Lung (tissue), 12 donors: Measurements from ENCODE around the gene PARD3B. TPM values are rescaled to one million over a fixed set of nuclear protein-coding genes. Genes with fewer than 3 reads are reported as not detected.
A peak's percentile ranks its signal among the peaks of the same experiment; 100 is the strongest.

ENCODE experiments used
- ATAC-seq: fragments of 200-7000 bp; cut with Tn5 transposase; one replicate; pipeline ENCODE4 v1.9.1; 2020; ENCODE audit warnings: moderate number of reproducible peaks; ENCODE audit not compliant: insufficient read depth, low FRiP score
- DNase-seq, 3 donors: peaks; one replicate each; pipeline ENCODE4 v3.0.0-alpha.2; 2013 to 2017
- H3K27ac ChIP-seq, 2 donors: one replicate each; pipeline ENCODE4 v1.5.1; 2013; ENCODE audit warnings: mild to moderate bottlenecking in 2 of 2, moderate library complexity in 2 of 2, control low read depth in 1 of 2, inconsistent platforms in 1 of 2, low read depth in 1 of 2, low read length in 1 of 2
- H3K27me3 ChIP-seq, 3 donors: one replicate each; pipeline ENCODE4 v1.5.1; 2013; ENCODE audit warnings: low read length in 2 of 3; ENCODE audit not compliant: control insufficient read depth in 3 of 3, insufficient read depth in 3 of 3
- H3K36me3 ChIP-seq, 4 donors: one replicate each; pipeline ENCODE4 v1.5.1; 2013; ENCODE audit warnings: low read length in 4 of 4, mild to moderate bottlenecking in 1 of 4, moderate library complexity in 1 of 4; ENCODE audit not compliant: control insufficient read depth in 4 of 4, insufficient read depth in 4 of 4
- H3K4me1 ChIP-seq, 5 donors: one replicate each; pipeline ENCODE4 v1.5.1; 2013; ENCODE audit warnings: low read length in 5 of 5, mild to moderate bottlenecking in 2 of 5, moderate library complexity in 1 of 5; ENCODE audit not compliant: control insufficient read depth in 5 of 5, insufficient read depth in 5 of 5
- H3K4me3 ChIP-seq: one replicate; pipeline ENCODE4 v1.5.1; 2013; ENCODE audit warnings: mild to moderate bottlenecking, control low read depth, moderate library complexity
- H3K9ac ChIP-seq, 2 donors: one replicate each; pipeline ENCODE4 v1.5.1; 2013; ENCODE audit warnings: low read length in 2 of 2, control low read depth in 1 of 2; ENCODE audit not compliant: insufficient read depth in 1 of 2
- H3K9me3 ChIP-seq, 4 donors: one replicate each; pipeline ENCODE4 v1.5.1; 2013; ENCODE audit warnings: low read length in 3 of 4, mild to moderate bottlenecking in 1 of 4, moderate library complexity in 1 of 4; ENCODE audit not compliant: control insufficient read depth in 4 of 4, insufficient read depth in 3 of 4
- CTCF ChIP-seq: IDR thresholded peaks from 2 replicates; pipeline ENCODE4 v1.5.1; 2012; ENCODE audit warnings: mild to moderate bottlenecking; ENCODE audit errors: control extremely low read depth, extremely low read depth
- WGBS, 2 donors: extraction: QIAGEN DNeasy Blood & Tissue Kit; methylation state at CpG; one replicate each; pipeline ENCODE4 v1.1.7; 2013; 5-methylcytosine and 5-hydroxymethylcytosine counted together
- polyA plus RNA-seq, 2 donors: library from polyadenylated mRNA; stranded (reverse); fragments of 200-250 nt; gene quantifications; one replicate each; pipeline ENCODE4 v1.2.1, GENCODE V29; 2013
- total RNA-seq, 2 donors: library from RNA; depleted of rRNA in 1 of 2; stranded (reverse); fragments of >200 nt in 1 of 2; gene quantifications; one replicate each; pipeline ENCODE4 v1.2.1, GENCODE V29; 2014 to 2021
- donor health status: control.
- donor health status: control.
- donor health status: Bipolar disorder and iron deficiency.
- donor health status: healthy.
- donor health status: DM: yes; HTN: yes; CAD: no.

Gene PARD3B
- total and polyA plus RNA-seq, 4 donors, result 2.4 to 38.7 (median 17.1) TPM

- DNase-seq (no peak), ATAC-seq (no peak)
- Histone ChIP-seq H3K4me1 (peaks cover 3 to 20% (median 8%) of the 10 kb centered on the region in 5 donors), H3K9me3 (peaks cover 0 to 2% (median 0%) of the 10 kb centered on the region in 4 donors), H3K36me3 (no peaks in the 10 kb centered on the region), H3K4me3 (no peak overlapping the region), H3K9ac (no peak overlapping the region), H3K27me3 (no peaks in the 10 kb centered on the region), H3K27ac (no peak overlapping the region)
- 57 to 72% methylated on average over 3 of the region's 3 CpGs for WGBS, 2 donors
- no peak for TF ChIP-seq CTCF
These were observed 124.1 kb downstream of the PARD3B start for GRCh38 chr2:204669382-204669781.

GRCh38 chr2:204670124-204670523 is 124.8 kb downstream of the PARD3B start:
- Histone ChIP-seq H3K27ac (no peak overlapping the region), H3K27me3 (no peaks in the 10 kb centered on the region), H3K4me3 (no peak overlapping the region), H3K36me3 (no peaks in the 10 kb centered on the region), H3K9me3 (peaks cover 0 to 2% (median 0%) of the 10 kb centered on the region in 4 donors), H3K9ac (no peak overlapping the region), H3K4me1 (peaks cover 2 to 13% (median 3%) of the 10 kb centered on the region in 5 donors)
- DNase-seq, result peak in 2 of 3 donors; percentile 33 to 54
- no peak for TF ChIP-seq CTCF
- ATAC-seq, result no peak
- 62 to 68% methylated on average over 2 of the region's 2 CpGs for WGBS, 2 donors

DNA sequence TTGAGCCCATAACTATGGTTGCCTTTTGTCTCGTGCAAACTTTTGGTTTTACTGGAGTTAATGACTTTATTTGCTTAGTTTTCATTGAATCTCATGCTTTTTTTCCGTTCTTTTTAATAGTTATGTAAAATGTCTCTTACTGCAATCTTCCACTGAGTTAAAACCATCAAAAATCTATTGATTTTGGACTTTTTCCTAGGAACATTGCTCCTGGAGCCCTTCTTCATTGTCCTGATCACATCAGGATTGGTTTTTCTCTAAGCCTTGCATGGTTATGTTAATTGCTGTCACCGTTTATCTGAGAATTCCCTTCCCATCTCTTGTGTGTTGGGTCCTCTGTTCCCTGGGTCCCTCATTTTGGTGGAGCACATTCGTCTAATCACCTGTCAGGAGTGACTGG is 125.5 kb downstream of the PARD3B start:
- Histone ChIP-seq H3K4me1 (peaks cover 0 to 10% (median 2%) of the 10 kb centered on the region in 5 donors), H3K36me3 (no peaks in the 10 kb centered on the region), H3K27me3 (no peaks in the 10 kb centered on the region), H3K27ac (no peak overlapping the region), H3K4me3 (no peak overlapping the region), H3K9ac (no peak overlapping the region), H3K9me3 (peaks cover 0 to 2% (median 0%) of the 10 kb centered on the region in 4 donors)
- WGBS, 2 donors, result 84 to 91% methylated on average over 4 of the region's 4 CpGs
- DNase-seq, result no peak
- no peak for TF ChIP-seq CTCF
- no peak for ATAC-seq

DNA sequence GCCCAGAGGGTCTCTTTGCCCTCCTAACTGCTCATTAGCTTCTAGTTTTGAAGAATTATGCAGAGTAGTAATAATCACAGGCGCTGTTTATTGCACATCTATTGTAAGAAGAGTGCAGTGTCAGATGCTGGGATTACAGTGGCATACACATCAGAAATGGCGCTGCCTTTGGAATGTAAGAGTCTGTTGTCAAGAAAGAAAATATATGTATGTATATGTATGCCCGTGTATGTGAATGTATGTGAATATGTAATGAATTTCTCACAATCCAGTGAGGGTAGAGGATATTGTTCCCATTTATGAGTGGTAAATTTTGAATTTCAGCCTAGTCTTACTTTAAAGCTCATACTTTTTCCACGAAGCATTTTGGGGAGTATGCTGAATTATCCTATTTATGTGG is 127.5 kb downstream of the PARD3B start:
- Histone ChIP-seq H3K4me3 (no peak overlapping the region), H3K27ac (no peak overlapping the region), H3K9ac (no peak overlapping the region), H3K27me3 (no peaks in the 10 kb centered on the region), H3K4me1 (peaks cover 0 to 10% (median 0%) of the 10 kb centered on the region in 5 donors), H3K36me3 (no peaks in the 10 kb centered on the region), H3K9me3 (peaks cover 0 to 2% (median 0%) of the 10 kb centered on the region in 4 donors)
- 71 to 81% methylated on average over 4 of the region's 4 CpGs for WGBS, 2 donors
- ATAC-seq, result no peak
- DNase-seq, result no peak
- TF ChIP-seq CTCF, result no peak
